Thymus (tissue), 2 donors: ENCODE measurements around the gene ABLIM1. TPM values are rescaled to one million over a fixed set of nuclear protein-coding genes. Genes with fewer than 3 reads are reported as not detected.

Experiments used
- polyA plus RNA-seq: library from polyadenylated mRNA; stranded (reverse); fragments of 200-250 nt; gene quantifications from one replicate; pipeline ENCODE4 v1.2.3, GENCODE V29; 2013
- total RNA-seq: library from RNA; stranded (reverse); fragments of 120-200 nt; gene quantifications from one replicate; pipeline ENCODE4 v1.2.4, GENCODE V29; 2013
- donor health status: healthy.

ABLIM1 gene
- total and polyA plus RNA-seq, 2 donors, result 43.3 to 49.1 TPM

Other genes with a start within 250 kb of the ABLIM1 start
- gene FHIP2A, start 163.5 kb upstream of the ABLIM1 start, total RNA-seq, result 12.1 TPM
- gene FHIP2A, start 163.5 kb upstream of the ABLIM1 start, polyA plus RNA-seq, result 14.6 TPM